HepG2 (cell line): ENCODE measurements around the gene RER1.

Source experiments
- NFATC3 ChIP-seq: sonication (generic); formaldehyde crosslinking; IDR thresholded peaks from 2 replicates; pipeline ENCODE4 v1.5.1; 2020; ENCODE audit warnings: mild to moderate bottlenecking, missing genetic modification reagents
- POLR2AphosphoS5 ChIP-seq: IDR thresholded peaks from 2 replicates; pipeline ENCODE4 v1.6.1; 2012; ENCODE audit warnings: low read depth, low read length
- RORA ChIP-seq: sonication (generic); formaldehyde crosslinking; IDR thresholded peaks from 2 replicates; pipeline ENCODE4 v1.5.0; 2020; ENCODE audit warnings: mild to moderate bottlenecking, missing genetic modification reagents, moderate library complexity
- SUZ12 ChIP-seq: fragments of 150-350 bp; IDR thresholded peaks from 2 replicates; pipeline ENCODE4 v1.6.1; 2014; ENCODE audit warnings: low read depth, low read length
- TBL1XR1 ChIP-seq: fragments of 150-350 bp; IDR thresholded peaks from 2 replicates; pipeline ENCODE4 v1.6.1; 2014; ENCODE audit warnings: borderline replicate concordance, low read length; ENCODE audit not compliant: partially characterized antibody
- ZBTB1 ChIP-seq: sonication (generic); formaldehyde crosslinking; IDR thresholded peaks from 2 replicates; pipeline ENCODE4 v1.4.0; 2020; ENCODE audit warnings: missing genetic modification reagents, borderline replicate concordance
- ZBTB8A ChIP-seq: sonication (generic); formaldehyde crosslinking; IDR thresholded peaks from 2 replicates; pipeline ENCODE4 v1.4.0; 2020; ENCODE audit warnings: mild to moderate bottlenecking, low read depth, missing genetic modification reagents, borderline replicate concordance
- ZNF160 ChIP-seq: sonication (generic); formaldehyde crosslinking; IDR thresholded peaks from 2 replicates; pipeline ENCODE4 v1.8.0; 2022; ENCODE audit warnings: mild to moderate bottlenecking, inconsistent platforms, missing genetic modification reagents
- TF ChIP-seq, protein P1 (sequence below): IDR thresholded peaks from 2 replicates; pipeline ENCODE4 v1.6.1; 2016
- TF ChIP-seq, protein P2 (sequence below): sonication (generic); formaldehyde crosslinking; IDR thresholded peaks from 2 replicates; pipeline ENCODE4 v1.5.1; 2020; ENCODE audit warnings: missing genetic modification reagents, mild to moderate bottlenecking, borderline replicate concordance
- TF ChIP-seq, protein P3 (sequence below): IDR thresholded peaks from 2 replicates; pipeline ENCODE4 v1.6.1; 2012; ENCODE audit warnings: inconsistent platforms

DNA sequence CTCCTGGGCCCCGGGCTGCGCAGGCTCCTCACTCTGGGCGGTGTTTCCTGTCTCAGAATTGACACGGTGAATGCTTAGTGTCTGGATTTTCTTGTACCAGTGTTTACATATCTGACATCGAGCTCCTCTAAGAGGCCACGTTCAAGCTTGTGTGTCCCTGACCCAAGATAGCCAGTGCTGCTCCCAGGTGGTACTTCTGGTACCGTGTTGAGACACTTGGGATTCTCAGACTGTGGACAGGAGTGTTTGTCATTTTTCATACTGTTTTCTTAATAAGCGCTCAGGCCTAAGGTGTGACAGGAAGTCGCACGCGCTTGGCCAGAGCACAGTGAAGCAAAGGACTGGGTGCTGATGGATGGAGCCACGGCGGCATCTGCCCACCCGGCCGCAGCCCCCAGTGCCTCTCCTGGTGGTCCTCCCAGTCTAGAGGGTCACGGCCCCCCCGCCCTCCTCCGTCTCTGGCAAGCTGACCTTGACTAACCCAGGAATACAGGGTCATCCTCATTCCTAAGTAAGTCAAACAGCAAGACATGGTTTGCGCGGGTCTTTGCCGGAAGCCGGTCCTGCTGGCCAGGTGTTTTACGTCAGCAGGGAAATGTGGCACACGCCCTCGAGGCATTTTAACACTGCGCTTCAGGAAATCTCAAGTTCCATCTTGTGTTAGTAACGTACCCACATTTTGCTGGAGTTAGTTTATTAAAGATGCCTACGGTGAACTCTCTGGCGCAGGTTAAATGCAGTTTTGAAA, 12.7 kb downstream of the RER1 start:
- TF ChIP-seq TBL1XR1 = no peak
- no peak for TF ChIP-seq RORA (CRISPR knock-in tag)
- TF ChIP-seq, protein P1, sequence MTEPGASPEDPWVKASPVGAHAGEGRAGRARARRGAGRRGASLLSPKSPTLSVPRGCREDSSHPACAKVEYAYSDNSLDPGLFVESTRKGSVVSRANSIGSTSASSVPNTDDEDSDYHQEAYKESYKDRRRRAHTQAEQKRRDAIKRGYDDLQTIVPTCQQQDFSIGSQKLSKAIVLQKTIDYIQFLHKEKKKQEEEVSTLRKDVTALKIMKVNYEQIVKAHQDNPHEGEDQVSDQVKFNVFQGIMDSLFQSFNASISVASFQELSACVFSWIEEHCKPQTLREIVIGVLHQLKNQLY = no peak
- TF ChIP-seq, protein P2, sequence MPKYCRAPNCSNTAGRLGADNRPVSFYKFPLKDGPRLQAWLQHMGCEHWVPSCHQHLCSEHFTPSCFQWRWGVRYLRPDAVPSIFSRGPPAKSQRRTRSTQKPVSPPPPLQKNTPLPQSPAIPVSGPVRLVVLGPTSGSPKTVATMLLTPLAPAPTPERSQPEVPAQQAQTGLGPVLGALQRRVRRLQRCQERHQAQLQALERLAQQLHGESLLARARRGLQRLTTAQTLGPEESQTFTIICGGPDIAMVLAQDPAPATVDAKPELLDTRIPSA (CRISPR knock-in tag) = no peak
- peak; percentile 21 for TF ChIP-seq POLR2AphosphoS5
- TF ChIP-seq ZNF160 (CRISPR knock-in tag) = no peak
- TF ChIP-seq ZBTB1 (CRISPR knock-in tag) = no peak
- TF ChIP-seq, protein P3, sequence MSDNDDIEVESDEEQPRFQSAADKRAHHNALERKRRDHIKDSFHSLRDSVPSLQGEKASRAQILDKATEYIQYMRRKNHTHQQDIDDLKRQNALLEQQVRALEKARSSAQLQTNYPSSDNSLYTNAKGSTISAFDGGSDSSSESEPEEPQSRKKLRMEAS = no peak
- no peak for TF ChIP-seq ZBTB8A (CRISPR knock-in tag)
- TF ChIP-seq NFATC3 (CRISPR knock-in tag) = no peak
- no peak for TF ChIP-seq SUZ12
